ENCODE data around the gene STX8.
"Not testable (repeated sequence)": the region's sequence is repeated elsewhere in the genome, so short reads cannot be mapped to it uniquely, and the experiment has no call there.

The STX8 gene, protein sequence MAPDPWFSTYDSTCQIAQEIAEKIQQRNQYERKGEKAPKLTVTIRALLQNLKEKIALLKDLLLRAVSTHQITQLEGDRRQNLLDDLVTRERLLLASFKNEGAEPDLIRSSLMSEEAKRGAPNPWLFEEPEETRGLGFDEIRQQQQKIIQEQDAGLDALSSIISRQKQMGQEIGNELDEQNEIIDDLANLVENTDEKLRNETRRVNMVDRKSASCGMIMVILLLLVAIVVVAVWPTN

DNA sequence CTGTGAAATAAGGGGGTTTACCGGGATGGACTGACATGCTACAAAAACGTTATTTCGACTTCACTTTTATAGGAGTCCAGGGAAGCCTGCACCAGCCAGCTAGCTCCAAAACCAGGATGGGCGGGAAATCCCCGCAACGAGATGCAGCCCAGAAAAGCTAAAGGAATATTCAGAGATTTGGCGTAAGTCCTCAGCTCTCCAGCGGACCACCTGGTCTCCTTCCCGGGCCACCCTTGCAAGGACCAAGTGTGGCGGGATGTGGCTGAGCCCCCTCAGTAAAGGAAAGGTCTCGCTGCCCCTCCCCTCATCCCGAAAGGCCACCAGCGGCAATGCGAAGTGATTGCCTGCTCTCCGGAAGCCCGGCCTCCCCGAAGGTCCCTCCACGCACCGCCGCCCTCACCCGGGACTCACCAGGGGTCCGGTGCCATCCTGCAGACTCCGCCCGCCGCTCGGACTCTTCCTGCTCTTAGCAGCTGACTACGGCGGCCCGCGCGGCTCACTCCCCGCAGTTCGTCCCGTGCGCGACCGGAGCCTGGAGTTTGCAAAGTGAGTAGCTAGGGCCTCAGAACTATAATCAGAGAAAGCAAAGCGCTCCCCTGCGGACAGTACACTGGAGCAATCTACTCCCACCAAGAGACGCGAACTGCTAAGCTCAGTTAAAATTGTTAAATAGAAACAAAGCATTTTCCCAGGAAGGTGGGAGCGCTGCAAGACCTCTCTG, at the start of gene STX8:
Gene STX8, minus strand, starts transcription at position 440 of the 721 bp plus-strand sequence. Its CDS starts 12 bp downstream, at position 428.
- DNase-seq = no peak

DNA sequence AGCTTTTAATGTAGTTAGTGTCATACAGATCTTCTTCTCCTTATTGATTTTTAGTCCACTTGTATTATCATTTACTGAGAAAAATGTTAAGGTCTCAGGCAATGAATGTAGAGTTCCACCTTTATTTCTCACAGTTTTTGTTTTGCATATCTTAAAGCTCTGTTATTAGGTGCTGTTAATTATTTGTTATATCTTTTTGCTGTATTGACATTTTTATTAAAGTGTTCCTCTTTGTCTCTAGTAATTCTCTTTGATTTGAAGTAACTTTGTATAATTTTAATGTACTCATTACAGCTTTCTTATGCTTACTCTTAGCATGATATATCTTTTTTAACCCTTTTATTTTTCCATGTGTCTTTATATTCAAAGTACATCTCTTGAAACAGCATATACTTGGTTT, 47.3 kb upstream of the STX8 start:
- no peak for DNase-seq

DNA sequence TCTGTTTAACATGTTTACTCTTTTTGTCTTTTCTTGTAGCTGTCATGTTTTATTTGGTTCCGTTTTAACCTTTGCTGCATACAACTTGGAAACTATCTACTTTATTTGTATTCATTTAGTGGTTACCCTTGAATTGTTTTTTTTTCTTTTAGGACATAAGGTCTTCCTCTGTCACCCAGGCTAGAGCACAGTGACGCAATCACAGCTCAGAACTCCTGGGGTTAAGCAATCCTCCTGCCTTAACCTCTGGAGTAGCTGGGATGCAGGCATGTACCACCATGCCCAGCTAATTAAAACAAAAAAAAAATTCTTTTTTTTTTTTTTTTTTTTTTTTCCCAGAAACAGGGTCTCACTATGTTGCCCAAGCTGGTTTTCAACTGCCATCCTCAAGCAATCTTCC, 39.9 kb upstream of the STX8 start:
- no peak for DNase-seq

DNA sequence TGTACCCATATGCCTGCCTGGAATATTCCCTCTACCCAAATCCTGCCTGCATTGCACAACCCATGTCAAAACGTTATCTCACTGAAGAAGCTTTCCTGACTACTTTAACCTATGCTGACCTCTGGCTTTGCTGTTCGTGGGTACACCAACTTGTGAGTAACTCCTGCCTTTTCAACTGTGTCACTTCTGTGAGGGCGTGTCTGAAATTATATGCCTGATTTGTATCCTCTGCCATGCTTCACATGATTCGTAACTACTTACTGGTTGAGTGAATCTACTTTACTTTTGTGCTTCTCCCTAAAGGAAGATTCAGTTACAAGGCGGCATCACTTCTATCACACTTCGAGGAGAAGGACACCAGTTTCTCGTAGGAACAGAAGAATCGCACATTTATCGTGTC, 36.4 kb upstream of the STX8 start:
- no peak for DNase-seq

DNA sequence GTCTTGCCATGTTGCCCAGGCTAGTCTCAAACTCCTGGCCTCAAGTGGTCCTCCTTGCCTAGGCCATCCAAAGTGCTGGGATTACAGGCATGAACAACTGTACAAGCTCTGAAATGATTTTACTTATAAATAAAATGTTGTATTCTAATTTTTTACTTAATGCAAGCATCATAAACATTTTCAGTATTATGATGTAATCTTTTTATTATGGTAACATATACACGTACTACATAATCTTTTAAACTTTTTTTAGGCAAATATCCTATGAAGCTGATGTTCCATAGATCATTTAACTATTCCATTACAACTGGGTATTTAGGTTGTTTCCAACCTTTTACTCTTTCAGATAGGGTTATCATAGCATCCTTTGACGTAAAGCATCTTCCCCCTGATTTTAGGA, 35.9 kb upstream of the STX8 start:
- DNase-seq = no peak

DNA sequence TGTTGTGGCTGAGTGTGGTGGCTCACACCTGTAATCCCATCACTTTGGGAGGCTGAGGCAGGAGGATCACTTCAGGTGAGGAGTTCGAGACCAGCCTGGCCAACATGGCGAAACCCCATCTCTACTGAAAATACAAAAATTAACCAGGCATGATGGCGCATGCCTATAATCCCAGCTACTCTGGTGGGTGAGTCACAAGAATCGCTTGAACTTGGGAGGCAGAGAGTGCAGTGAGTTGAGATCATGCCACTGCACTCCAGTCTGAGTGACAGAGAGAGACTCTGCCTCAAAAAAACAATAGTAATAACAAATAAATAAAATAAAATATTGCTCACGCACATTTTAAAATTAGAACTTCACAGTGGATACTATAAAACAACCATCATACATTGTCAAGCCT, 31.4 kb upstream of the STX8 start:
- not testable (repeated sequence) for DNase-seq

DNA sequence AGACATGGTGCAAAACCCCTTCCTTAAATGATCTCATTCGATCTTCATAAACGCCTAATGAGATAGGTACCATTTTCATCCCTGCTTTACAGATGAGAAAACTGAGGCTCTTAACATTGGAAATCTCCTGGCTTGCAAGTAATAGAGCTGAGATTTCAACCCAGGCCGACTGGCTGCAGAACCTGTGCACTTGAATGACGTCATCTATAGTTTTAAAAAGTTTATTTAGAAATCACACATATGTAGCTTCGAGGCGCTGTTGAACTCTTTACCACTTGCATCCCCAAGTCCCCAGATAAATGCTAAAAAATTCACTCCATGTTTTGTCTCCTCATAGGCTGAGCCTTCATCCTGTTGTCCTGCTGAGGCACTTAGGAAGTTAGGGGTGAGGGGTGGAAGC, 30.8 kb upstream of the STX8 start:
- DNase-seq = no peak

DNA sequence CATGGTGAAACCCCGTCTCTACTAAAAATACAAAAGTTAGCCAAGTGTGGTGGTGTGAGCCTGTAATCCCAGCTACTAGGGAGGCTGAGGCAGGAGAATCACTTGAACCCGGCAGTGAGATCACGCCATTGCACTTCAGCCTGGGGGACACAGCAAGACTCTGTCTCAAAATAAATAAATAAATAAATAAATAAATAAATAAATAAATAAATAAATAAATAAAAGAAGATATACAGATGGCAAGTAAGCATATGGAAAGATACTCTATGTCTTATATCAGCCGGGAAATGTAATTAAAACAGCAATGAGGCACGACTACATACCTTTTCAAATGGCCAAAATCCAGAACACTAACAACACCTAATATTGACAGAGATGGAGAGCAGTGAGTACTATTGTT, 29.0 kb upstream of the STX8 start:
- DNase-seq = not testable (repeated sequence)

DNA sequence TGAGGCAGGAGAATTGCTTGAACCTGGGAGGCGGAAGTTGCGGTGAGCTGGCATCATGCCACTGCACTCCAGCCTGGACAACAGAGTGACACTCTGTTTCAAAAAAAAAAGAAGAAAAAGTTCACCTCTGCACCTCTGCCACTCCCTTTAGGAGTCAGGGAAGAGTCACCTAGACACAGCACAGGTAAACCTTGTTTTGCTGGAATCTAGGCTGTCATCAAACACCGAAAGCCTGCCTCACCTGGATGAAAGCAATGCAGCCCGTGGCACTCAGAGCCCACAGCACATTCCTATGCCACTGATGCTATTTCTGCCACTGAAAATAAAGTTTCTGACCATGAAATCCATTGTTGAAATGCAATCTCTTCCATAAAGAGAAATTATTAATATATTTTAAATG, 23.0 kb upstream of the STX8 start:
- DNase-seq = no peak

DNA sequence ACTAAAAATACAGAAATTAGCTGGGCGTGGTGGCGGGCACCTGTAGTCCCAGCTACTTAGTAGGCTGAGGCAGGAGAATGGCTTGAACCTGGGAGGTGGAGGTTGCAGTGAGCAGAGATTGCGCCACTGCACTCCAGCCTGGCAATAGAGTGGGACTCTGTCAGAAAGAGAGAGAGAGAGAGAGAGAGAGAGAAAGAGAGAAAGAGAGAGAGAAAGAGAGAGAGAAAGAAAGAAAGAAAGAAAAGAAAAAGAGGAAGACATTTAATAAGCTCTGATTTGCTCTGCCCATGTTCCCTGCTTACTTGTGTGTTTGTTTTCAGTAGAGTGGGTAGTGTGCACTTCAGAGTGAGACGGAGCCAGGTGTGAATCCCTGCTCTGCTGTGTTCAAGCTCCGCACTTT, 22.0 kb upstream of the STX8 start:
- not testable (repeated sequence) for DNase-seq

DNA sequence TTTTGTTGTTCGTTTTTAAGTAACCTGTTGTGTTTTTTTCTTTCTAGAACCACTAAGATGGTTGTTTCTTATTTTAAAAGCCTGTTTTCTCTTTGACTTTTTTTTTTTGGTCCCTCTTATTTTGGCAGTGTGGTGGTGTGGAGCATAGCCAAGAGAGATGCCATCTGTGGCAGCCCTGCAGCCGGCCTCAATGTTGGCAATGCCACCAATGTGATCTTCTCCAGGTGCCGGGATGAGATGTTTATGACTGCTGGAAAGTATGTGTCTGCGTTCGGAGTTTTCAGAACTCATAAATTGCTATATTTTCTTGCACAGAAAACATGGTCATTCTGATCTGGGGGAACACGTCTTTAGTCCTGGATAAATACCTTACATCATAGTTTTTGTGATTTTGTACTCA, 18.4 kb upstream of the STX8 start:
- DNase-seq = no peak

DNA sequence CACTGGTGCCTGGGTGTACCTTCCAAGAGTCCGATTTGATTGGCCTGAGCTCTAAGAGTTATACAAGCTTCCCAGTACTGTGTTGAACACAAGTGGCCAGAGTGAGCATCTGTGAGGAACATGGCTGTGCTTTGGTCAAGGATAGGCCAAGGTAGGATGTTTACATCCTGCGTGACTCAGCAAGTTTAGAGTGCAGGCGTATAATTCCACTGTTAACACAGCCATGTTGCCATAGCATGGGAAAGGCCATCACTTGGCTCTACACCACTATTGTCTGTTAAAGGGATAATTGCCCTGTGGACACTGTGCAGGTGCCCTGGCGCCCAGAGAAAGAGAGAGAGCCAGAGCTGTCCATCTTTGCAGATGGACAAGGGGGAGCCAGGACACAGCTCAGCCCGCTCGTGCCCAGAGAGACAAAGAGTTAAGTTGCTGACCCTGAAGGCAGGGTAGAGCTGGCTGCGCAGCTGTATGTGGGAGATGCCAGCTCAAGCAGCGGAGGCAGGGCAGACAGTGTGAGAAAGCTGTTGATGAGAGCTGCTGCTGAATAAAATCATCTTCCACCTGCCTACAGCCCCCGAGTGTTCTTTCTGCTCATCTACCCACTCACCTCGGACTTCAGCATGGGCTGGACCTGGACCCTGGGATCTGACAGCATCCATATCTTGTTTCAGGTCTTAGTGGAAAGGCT, 12.5 kb upstream of the STX8 start:
- no peak for DNase-seq

DNA sequence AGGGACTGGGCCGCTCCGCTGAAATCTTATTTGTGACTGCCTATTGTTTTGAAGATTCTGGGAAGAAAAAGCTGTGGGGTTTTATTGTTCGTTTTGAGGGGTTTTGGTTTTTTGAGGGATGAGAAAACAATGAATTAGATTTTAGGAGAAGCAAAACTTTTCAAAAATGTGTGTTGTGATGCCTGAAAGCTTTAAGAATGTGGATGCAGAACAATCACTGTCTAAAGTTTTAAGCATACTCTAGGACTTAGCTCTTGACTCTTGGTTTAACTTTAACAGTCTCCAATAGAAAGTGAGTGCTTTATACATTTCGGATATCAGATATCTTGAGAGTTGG, 1.7 kb upstream of the STX8 start:
- DNase-seq = no peak

DNA sequence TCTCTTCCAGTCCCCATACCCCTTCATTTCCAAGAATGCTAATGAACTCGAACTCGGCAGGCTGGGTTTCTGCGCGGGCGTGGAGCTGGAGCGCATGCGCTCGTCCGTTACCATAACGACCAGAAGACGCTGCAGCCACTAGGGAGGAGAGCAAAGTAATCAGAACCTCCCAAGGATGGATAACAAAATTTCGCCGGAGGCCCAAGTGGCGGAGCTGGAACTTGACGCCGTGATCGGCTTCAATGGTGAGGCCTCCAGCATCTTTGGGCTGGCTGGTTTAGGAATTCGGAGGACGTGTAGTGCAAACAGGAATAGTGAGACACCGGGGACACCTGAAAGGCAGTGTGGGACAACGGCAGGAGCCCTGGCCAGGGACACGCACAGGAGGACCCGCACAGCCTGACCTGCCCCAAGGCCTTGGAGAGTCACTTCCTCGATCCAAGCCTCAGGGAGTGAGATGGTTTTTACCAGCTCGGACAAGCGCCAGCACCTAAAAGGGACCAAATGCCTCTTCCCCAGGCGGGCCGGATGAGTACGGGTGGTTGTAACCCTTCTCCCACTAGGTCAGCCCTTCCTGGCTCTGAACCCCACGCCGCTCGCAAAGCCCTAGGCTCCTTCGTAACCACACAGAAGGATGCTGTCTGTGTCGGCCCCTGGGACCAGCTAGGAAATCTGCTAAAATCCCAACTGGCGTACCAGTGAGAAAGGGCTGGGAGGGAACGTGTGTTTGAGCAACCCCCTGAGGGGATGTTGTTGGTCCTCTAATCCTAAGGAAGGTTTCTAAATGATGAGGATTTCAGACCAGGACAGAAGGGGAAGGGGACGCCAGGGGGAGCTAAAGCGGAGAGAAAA, 1.1 kb upstream of the STX8 start, which contains the start of gene CFAP52:
Gene CFAP52, plus strand, starts transcription at position 122 of the 852 bp plus-strand sequence. Its CDS starts 54 bp downstream, at position 176.
- peak; percentile 11 for DNase-seq

DNA sequence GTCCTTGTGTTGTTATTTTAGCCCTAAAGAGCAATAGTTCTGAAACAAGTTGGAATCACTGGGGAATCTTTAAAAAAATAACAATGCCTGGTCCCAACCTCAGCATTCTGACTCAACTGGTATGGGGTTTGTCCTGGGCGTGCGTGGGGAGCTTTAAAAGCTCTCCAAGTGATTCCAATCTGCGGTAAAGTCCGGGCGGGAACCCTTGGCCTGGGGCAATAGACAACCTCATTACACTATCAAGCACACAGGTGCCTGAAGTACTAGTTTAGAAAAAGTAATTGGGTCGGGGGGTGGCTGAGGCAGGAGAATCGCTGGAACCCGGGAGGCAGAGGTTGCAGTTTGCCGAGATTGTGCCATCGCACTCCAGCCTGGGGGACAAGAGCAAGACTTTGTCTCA, 4.4 kb downstream of the STX8 start:
- DNase-seq = no peak

DNA sequence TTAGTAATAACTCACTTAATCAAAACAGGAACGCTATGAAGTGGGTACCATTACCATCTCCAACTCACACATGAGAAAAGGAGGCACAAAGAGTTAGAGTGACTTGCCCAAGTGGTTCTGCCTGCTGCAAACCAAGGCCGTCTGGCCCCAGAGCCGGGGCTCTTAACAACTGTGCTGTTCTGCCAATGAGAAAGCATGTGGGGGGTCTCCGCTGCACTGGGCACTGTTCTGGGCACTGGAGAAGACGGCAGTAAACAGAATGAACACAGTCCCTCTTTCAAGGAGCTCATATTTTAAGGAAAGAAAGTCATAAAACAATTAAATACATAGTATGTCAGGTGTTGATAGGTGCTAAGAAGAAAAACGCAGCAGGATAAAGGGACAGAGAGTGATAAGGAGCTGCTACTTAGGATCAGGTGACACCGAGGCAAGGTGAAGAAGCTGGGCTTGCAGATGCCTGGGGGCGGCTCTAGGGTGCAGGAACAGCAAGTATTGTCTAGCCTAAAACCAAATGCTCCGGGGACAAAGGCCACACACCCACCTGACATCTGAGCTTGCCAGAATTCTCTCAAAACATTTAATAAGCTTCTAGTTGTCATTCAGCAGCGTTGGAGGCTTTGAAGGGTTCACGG, 6.5 kb downstream of the STX8 start:
- DNase-seq = no peak

DNA sequence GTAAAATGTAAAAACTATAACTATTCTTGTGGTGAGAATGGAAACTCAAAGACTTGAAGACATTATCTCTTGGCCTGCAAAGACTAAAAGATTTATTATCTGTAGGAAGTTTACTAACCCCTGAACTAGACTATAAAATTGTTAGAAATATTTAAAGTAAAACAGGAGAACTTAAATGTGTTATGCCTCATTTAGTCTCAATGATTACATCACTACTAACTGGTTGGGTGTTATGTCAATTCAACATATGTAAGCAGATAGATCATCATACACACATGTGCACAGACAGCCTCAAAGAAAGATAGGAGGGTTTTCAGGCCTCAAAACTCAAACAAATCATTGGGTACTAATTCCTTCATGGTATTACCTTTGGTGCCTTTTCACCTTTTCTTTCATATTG, 7.6 kb downstream of the STX8 start:
- DNase-seq = no peak

DNA sequence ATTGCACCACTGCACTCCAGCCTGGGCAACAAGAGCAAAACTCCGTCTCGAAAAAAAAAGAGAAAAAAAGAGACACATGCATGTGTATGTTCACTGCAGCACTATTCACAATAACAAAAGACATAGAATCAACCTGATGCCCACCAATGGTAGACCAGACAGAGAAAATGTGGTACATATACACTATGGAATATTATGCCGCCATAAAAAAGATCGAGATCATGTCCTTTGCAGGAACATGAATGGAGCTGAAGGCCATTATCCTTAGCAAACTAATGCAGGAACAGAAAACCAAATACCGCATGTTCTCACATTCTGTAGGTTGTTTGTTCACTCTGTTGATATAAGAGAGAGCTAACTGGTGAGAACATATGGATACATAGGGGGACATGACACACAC, 8.9 kb downstream of the STX8 start:
- not testable (repeated sequence) for DNase-seq

DNA sequence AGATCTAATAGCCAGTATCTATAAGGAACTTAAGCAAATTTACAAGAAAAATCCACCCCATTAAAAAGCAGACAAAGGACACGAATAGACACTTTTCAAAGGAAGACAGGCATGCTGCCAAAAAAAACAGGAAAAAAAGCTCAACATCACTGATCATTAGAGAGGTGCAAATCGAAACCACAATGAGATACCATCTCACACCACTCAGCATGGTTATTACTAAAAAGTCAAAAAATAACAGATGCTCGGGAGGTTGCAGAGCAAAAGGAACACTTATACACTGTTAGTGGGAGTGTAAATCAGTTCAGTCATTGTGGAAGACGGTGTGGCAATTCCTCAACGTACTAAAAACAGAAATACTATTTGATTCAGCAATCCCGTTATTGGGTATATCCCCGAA, 9.6 kb downstream of the STX8 start:
- no peak for DNase-seq

DNA sequence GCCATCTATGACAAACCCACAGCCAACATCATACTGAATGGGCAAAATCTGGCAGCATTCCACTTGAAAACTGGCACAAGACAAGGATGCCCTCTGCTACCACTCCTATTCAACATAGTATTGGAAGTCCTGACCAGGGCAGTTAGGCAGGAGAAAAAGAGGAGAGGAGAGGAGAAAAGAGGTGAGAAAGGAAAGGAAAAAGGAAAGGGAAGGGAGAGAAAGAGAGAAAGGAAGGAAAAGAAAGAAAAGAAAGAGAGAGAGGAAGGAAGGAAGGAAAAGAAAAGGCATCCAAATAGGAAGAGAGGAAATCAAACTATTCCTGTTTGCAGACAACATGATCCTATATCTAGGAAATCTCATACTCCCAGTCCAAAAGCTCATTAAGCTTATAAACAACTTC, 11.5 kb downstream of the STX8 start:
- DNase-seq = no peak

DNA sequence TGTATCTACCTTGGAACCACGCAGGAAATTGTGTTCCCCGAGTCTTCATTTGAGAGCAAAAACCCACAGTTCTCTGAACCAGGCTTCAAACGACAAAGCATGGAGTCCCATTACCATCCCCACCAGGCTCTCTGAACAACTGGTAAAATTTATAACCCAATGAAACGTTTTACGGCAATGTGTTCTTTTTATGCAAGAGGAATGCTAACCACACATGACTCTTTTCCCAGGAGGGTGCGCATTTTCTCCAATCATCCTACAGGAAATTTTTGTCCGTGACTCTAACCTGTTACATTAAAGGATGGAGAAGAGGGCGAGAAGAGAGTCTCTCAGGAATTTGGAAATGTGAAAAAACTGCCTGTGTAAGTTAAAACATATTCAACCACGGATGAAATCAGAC, 17.8 kb downstream of the STX8 start:
- no peak for DNase-seq

DNA sequence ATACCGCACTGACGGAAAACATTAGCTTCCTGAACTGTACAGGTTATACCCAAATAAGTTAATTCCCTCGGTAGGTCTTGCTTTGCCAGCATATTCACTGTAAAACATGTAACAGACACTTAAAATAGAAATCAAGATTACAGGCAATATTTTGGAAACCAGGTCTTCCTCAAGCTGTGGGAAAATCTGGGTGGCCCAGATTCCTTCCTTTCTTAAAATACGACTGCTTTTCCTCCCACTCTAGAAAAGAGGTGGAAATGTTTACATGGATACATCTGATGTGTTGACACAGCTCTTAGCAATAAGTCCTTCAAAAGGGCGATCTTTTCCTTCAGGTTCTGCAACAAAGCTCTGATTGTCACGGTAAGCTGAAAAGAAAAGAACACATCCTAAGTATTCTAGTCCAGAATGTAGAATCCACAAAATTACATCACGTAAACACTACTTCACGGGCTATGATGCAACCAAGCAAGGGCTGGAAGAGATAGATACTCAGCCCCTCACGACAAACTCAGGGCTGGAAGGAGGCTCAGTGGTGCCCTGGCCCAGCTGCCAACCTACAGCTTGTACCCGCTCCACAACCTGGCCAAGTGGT, 18.4 kb downstream of the STX8 start:
- DNase-seq = no peak
